NCI-H510A treated with DMSO at 0.1 percent for 48 hours (cell line): ENCODE data around the gene SMIM35.
A peak's percentile ranks its signal among the peaks of the same experiment; 100 is the strongest.

Experiments used
- DNase-seq: peaks from one replicate; lab custom pipeline; 2025; lab: John Stamatoyannopoulos, UW

Gene SMIM35

DNA sequence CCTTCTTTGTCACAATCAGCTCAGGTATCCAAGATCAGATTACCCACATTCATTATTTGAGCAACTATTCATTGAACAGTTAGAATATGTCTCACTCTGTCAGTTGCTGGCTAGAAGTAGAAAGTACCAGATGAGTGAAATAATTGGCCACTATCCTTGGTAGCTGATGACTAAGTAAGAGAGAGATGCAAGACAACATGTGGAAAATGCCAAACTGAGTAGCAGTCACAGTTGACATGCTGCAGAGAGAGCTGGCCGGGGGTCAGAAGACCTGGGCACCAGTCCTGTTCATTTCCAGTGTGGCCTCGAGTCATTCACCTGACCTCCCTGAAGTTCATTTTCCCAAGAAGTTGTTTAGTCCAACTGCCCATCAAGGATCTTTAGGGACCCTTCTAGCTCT is 22.5 kb upstream of the SMIM35 start:
- no peak for DNase-seq

DNA sequence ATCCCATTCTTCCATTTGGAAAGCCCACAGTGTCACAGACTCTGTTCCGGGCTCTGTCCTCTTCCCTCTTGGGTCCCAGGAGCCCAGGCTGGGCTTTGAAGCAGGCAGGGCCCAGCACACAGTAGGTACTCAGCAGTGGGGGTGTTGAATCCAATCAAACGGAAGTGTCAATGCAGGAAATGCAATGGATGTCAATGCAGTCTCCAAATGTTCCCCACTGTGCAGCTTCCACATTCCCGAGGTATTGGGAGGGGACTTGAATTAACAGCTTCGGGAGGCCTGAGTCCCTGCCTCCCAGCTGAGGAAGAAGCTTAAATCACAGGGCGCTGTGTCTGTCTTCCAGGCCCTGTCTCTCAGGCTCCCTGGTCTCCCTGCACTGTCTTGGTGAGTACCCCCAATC is 21.8 kb upstream of the SMIM35 start:
- DNase-seq = no peak

GRCh38 chr11:118106789-118107335 is 20.1 kb upstream of the SMIM35 start:
- DNase-seq = no peak

- no peak for DNase-seq
These were observed 19.0 kb upstream of the SMIM35 start for GRCh38 chr11:118105657-118106305.

- DNase-seq = no peak
These were observed 17.7 kb upstream of the SMIM35 start for GRCh38 chr11:118104491-118104890.

DNA sequence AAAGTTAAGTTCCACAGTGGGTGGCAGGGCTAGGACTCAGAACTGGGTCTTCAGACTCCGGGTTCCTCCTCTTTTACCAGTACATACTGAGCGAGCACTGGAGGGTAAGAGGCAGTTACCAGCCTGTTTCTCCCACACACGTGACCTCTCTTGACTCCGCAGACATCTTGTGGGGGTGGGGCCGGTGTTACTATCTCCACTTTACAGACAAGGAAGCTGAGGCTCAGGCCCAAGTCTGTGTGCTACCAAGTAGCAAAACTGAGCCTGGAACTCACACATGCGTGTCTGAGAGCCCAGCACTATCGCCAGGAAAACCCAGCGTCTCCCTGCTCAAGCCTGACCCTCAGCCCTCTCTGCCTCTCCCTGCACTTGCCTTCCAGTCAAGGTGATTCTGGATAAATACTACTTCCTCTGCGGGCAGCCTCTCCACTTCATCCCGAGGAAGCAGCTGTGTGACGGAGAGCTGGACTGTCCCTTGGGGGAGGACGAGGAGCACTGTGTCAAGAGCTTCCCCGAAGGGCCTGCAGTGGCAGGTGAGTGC is 16.0 kb upstream of the SMIM35 start:
- no peak for DNase-seq

GRCh38 chr11:118100691-118101232 is 14.0 kb upstream of the SMIM35 start:
- DNase-seq = no peak

GRCh38 chr11:118099838-118100556 is 13.2 kb upstream of the SMIM35 start:
- no peak for DNase-seq

GRCh38 chr11:118098996-118099837 is 12.5 kb upstream of the SMIM35 start:
- no peak for DNase-seq

DNA sequence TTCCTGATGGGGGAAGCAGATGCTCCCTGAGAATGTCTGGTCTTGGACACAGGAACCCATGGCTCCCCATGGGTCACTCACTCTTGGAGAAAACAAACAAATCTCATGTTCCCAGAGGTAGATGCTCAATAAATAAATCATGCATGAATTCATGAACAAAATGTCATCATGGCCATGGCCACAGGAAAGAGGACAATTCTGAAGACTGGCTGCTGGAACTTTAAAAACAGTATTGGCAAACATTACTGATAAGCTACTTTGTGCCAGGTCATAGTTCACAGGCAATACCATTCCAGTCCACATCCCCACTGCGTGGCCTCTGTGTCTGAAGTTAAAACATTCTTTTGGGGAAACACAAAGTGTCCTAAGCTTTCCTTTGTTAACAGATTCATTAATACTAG is 9.2 kb upstream of the SMIM35 start:
- no peak for DNase-seq

GRCh38 chr11:118095493-118095892 is 8.7 kb upstream of the SMIM35 start:
- DNase-seq = no peak

GRCh38 chr11:118092907-118093571 is 6.3 kb upstream of the SMIM35 start:
- DNase-seq = no peak

GRCh38 chr11:118091690-118092089 is 4.9 kb upstream of the SMIM35 start:
- DNase-seq = no peak

- DNase-seq = no peak
These were observed 3.9 kb upstream of the SMIM35 start for GRCh38 chr11:118090545-118091162.

DNA sequence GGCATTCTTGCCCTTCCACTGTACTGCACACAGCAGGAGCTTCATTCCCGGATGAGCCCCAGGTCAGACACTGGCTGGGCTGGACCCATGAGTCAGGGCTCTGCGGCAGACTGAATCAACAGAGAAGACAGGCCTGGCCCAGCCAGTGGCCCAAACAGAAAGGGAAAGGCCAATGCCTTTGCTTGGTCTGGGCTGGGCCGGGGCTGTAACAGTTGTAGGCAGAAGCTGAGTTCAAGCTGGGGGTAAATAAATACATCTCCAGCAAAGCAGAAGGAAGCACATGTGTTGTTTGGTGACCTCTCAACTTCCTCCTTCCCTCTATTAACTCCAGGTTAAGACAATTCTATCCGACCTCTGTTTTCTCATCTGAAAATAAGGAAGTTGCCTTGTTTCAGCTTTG is 1.8 kb upstream of the SMIM35 start:
- no peak for DNase-seq

GRCh38 chr11:118087931-118088330 is 1.2 kb upstream of the SMIM35 start:
- DNase-seq = no peak

DNA sequence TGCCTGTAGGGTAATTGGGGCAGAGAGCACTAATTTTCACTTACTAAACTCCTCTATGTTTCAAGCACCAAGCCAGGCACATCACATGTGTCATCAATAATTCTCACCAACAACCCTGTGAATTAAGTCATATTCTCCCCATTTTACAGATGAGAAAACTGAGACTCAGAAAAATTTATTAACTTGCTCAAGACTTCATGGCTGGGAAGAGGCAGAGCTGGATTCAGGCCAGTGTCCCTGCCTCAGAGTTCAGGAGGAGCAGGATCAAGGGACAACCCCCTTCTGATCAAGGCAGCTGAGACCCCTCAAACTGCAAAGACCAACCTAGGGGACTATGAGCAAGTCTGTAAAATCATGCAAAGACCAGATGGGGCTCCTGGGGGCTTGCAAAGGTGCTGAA is 2.1 kb downstream of the SMIM35 start:
- no peak for DNase-seq

- no peak for DNase-seq
These were observed 2.5 kb downstream of the SMIM35 start for GRCh38 chr11:118084247-118084646.

GRCh38 chr11:118082880-118083552 is 3.7 kb downstream of the SMIM35 start:
- DNase-seq = no peak

- DNase-seq = peak; percentile 20
These were observed 5.4 kb downstream of the SMIM35 start for GRCh38 chr11:118081241-118081958.
